OCI-LY7 (cell line): Measurements from ENCODE around the gene GSG1L.

ENCODE experiments used
- EZH2phosphoT487 ChIP-seq: fragments of 200-600 bp; sonication (generic); IDR thresholded peaks from 2 replicates; pipeline ENCODE4 v1.6.1; 2018; ENCODE audit warnings: low read depth, borderline replicate concordance, mild to moderate bottlenecking, mixed run types, antibody characterized with exemption, low read length, moderate library complexity, mixed read lengths
- TF ChIP-seq, protein P1 (sequence below): fragments of 200-600 bp; sonication (generic); conservative IDR thresholded peaks from 2 replicates; pipeline ENCODE4 v1.5.1; 2014; ENCODE audit warnings: mild to moderate bottlenecking, antibody characterized with exemption, low read length, moderate library complexity, mixed read lengths

DNA sequence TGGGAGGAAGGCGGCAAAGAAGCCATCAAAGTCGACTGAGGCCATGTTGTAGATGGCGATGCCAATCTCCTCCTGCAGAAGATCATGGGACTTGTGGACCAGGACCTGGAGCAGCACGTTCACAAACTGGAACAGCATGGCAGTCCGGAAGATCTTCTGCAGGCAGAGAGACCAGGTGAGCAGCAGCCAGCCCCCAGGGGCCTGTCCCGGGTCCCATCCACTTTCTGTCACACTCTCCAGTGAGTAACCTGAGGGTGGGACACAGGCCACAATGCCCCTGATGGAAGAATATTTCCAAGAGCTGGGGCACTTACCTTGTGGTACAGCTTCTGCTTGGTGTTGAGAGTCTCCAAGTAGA, 38.0 kb upstream of the GSG1L start:
- TF ChIP-seq, protein P1, sequence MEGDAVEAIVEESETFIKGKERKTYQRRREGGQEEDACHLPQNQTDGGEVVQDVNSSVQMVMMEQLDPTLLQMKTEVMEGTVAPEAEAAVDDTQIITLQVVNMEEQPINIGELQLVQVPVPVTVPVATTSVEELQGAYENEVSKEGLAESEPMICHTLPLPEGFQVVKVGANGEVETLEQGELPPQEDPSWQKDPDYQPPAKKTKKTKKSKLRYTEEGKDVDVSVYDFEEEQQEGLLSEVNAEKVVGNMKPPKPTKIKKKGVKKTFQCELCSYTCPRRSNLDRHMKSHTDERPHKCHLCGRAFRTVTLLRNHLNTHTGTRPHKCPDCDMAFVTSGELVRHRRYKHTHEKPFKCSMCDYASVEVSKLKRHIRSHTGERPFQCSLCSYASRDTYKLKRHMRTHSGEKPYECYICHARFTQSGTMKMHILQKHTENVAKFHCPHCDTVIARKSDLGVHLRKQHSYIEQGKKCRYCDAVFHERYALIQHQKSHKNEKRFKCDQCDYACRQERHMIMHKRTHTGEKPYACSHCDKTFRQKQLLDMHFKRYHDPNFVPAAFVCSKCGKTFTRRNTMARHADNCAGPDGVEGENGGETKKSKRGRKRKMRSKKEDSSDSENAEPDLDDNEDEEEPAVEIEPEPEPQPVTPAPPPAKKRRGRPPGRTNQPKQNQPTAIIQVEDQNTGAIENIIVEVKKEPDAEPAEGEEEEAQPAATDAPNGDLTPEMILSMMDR: no peak
- TF ChIP-seq EZH2phosphoT487: no peak
